HepG2 (cell line): ENCODE data around the gene PEMT. TPM values are rescaled to one million over a fixed set of nuclear protein-coding genes. Genes with fewer than 3 reads are reported as not detected.

Experiments
- KAT8 ChIP-seq: IDR thresholded peaks from 2 replicates; pipeline ENCODE4 v1.6.1; 2016; ENCODE audit warnings: missing genetic modification reagents, missing compliant biosample characterization
- KLF13 ChIP-seq: sonication (generic); formaldehyde crosslinking; IDR thresholded peaks from 2 replicates; pipeline ENCODE4 v1.4.0; 2020; ENCODE audit warnings: mild to moderate bottlenecking, missing genetic modification reagents
- MIER2 ChIP-seq: IDR thresholded peaks from 2 replicates; pipeline ENCODE4 v1.6.1; 2016; ENCODE audit warnings: missing biosample characterization, missing genetic modification reagents
- SMAD3 ChIP-seq: sonication (generic); formaldehyde crosslinking; IDR thresholded peaks from 2 replicates; pipeline ENCODE4 v1.4.0; 2020; ENCODE audit warnings: missing genetic modification reagents
- SYNCRIP ChIP-seq: fragments of 200-400 bp; formaldehyde crosslinking; IDR thresholded peaks from 2 replicates; pipeline ENCODE4 v1.6.1; 2018; ENCODE audit warnings: mild to moderate bottlenecking, low read depth, low read length; ENCODE audit not compliant: insufficient read depth
- YEATS4 ChIP-seq: sonication (generic); formaldehyde crosslinking; IDR thresholded peaks from 2 replicates; pipeline ENCODE4 v1.4.0; 2020; ENCODE audit warnings: missing genetic modification reagents, borderline replicate concordance
- ZBTB34 ChIP-seq: sonication (generic); formaldehyde crosslinking; IDR thresholded peaks from 2 replicates; pipeline ENCODE4 v1.8.0; 2022; ENCODE audit warnings: mild to moderate bottlenecking, missing genetic modification reagents
- ZNF136 ChIP-seq: sonication (generic); formaldehyde crosslinking; IDR thresholded peaks from 2 replicates; pipeline ENCODE4 v1.8.1; 2022; ENCODE audit warnings: low read depth, mild to moderate bottlenecking, moderate library complexity, missing genetic modification reagents
- ZNF224 ChIP-seq: sonication (generic); formaldehyde crosslinking; IDR thresholded peaks from 2 replicates; pipeline ENCODE4 v1.5.0; 2020; ENCODE audit warnings: mild to moderate bottlenecking, missing genetic modification reagents
- ZNF235 ChIP-seq: sonication (generic); formaldehyde crosslinking; IDR thresholded peaks from 2 replicates; pipeline ENCODE4 v1.8.1; 2023; ENCODE audit warnings: mild to moderate bottlenecking, missing genetic modification reagents, borderline replicate concordance
- ZNF446 ChIP-seq: sonication (generic); formaldehyde crosslinking; IDR thresholded peaks from 2 replicates; pipeline ENCODE4 v1.5.0; 2020; ENCODE audit warnings: mild to moderate bottlenecking, missing genetic modification reagents
- ZNF557 ChIP-seq: sonication (generic); formaldehyde crosslinking; IDR thresholded peaks from 2 replicates; pipeline ENCODE4 v1.4.0; 2020; ENCODE audit warnings: missing genetic modification reagents
- polyA plus RNA-seq, 8 experiments: library from polyadenylated mRNA; depleted of rRNA in 3 of 8; stranded (reverse) in 7 of 8; unstranded in 1 of 8; fragments of >200 nt; fragmentation: Illumina TruSeq in 4 of 8; extraction: Trizol in 4 of 8; gene quantifications; 2 replicates each; pipeline versions ENCODE4 v1.2.1 to v1.2.3, GENCODE V29; 2011 to 2016; ENCODE audit warnings: low read depth in 4 of 8, missing spikeins in 1 of 8, mixed read lengths in 1 of 8; ENCODE audit not compliant: insufficient read depth in 1 of 8
- total RNA-seq, 5 experiments: library from RNA; depleted of rRNA; stranded (reverse); fragments of >200 nt; fragmentation: Illumina TruSeq; extraction: Trizol; gene quantifications; 2 replicates each; pipeline ENCODE4 v1.2.3, GENCODE V29; 2016; ENCODE audit warnings: low read depth in 1 of 5
- TF ChIP-seq, protein P1 (sequence below): sonication (generic); formaldehyde crosslinking; IDR thresholded peaks from 2 replicates; pipeline ENCODE4 v1.4.0; 2020; ENCODE audit warnings: missing genetic modification reagents

PEMT gene
- total and polyA plus RNA-seq, 2 of the 13 experiments (the other 11 are each of a cell fraction or from before 2014, with no cell fraction given): 31.7 to 43.6 TPM

DNA sequence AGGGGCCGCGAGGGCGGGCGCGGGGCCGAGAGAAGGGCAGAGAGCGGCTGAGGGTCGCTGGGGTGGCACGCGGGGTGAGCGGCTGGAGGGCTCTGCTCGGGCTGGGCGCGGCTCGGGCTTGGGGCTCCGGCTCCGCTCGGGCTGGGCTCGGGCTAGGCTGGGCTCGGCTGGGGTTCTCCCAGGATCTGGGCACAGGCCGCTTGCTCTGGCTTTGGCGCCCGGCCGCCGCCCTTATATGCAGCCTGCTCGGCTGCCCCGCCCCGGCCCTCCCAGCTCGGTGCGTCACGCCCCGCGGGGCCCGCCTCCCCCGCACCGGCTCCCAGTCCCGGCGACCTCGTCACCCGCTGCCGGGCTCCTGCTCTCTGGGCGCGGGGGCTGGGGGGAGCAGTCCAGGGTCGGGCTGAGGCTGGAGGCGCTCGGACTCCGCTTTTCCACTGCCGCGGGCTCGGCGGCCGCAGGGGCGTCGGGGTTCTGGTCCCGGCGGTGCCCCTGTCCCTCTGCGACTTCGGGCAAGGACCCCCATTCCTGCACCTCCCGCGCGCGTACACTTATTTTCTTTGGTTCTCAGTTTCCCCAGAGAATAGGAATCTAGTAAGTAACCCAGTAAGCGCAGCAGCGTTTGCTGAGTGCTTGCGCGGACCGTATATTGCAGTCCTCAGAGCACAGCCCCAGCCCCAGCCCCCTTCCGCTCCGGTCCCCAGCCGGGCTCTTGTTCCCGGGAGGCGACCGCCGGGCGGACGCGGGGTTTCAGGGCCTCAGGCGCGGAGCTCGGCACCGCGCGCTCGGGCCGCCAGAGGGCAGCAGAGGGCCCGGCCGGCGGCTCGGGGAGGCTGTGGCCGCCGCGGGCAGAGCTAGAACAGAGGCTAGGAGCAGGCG is 95.1 kb downstream of the PEMT start, which contains the start of gene RASD1 (continued):
- TF ChIP-seq, protein P1, sequence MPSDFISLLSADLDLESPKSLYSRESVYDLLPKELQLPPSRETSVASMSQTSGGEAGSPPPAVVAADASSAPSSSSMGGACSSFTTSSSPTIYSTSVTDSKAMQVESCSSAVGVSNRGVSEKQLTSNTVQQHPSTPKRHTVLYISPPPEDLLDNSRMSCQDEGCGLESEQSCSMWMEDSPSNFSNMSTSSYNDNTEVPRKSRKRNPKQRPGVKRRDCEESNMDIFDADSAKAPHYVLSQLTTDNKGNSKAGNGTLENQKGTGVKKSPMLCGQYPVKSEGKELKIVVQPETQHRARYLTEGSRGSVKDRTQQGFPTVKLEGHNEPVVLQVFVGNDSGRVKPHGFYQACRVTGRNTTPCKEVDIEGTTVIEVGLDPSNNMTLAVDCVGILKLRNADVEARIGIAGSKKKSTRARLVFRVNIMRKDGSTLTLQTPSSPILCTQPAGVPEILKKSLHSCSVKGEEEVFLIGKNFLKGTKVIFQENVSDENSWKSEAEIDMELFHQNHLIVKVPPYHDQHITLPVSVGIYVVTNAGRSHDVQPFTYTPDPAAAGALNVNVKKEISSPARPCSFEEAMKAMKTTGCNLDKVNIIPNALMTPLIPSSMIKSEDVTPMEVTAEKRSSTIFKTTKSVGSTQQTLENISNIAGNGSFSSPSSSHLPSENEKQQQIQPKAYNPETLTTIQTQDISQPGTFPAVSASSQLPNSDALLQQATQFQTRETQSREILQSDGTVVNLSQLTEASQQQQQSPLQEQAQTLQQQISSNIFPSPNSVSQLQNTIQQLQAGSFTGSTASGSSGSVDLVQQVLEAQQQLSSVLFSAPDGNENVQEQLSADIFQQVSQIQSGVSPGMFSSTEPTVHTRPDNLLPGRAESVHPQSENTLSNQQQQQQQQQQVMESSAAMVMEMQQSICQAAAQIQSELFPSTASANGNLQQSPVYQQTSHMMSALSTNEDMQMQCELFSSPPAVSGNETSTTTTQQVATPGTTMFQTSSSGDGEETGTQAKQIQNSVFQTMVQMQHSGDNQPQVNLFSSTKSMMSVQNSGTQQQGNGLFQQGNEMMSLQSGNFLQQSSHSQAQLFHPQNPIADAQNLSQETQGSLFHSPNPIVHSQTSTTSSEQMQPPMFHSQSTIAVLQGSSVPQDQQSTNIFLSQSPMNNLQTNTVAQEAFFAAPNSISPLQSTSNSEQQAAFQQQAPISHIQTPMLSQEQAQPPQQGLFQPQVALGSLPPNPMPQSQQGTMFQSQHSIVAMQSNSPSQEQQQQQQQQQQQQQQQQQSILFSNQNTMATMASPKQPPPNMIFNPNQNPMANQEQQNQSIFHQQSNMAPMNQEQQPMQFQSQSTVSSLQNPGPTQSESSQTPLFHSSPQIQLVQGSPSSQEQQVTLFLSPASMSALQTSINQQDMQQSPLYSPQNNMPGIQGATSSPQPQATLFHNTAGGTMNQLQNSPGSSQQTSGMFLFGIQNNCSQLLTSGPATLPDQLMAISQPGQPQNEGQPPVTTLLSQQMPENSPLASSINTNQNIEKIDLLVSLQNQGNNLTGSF (CRISPR knock-in tag): no peak
- TF ChIP-seq SMAD3 (CRISPR knock-in tag) (no peak), ZNF224 (0 out of 2 replicates have a peak, but pooled peaks have one; percentile 27), ZNF446 (no peak), YEATS4 (no peak), ZNF235 (no peak), ZBTB34 (CRISPR knock-in tag) (no peak), SYNCRIP (no peak), KAT8 (peak; percentile 56; the same call in 1 of the 2 replicates), KLF13 (CRISPR knock-in tag) (no peak), MIER2 (CRISPR knock-in tag) (0 out of 2 replicates have a peak, but pooled peaks have one; percentile 11), ZNF557 (no peak), ZNF136 (CRISPR knock-in tag) (no peak)
